WERI-Rb-1 (cell line): Measurements from ENCODE around the gene CCDC15.

Experiments
- DNase-seq: peaks from one replicate; pipeline ENCODE4 v3.0.0-alpha.2; 2020
- H3K27ac ChIP-seq: fragments of 250-450 bp; sonication (Bioruptor Pico); 2 replicates; pipeline ENCODE4 v1.5.1; 2020; ENCODE audit warnings: mild to moderate bottlenecking, moderate library complexity
- H3K27me3 ChIP-seq: fragments of 250-450 bp; sonication (Bioruptor Pico); 2 replicates; pipeline ENCODE4 v1.5.1; 2021; ENCODE audit warnings: mild to moderate bottlenecking, low read depth, moderate library complexity; ENCODE audit not compliant: insufficient read depth, severe bottlenecking
- H3K36me3 ChIP-seq: fragments of 250-450 bp; sonication (Bioruptor Pico); 2 replicates; pipeline ENCODE4 v1.5.1; 2020; ENCODE audit warnings: mild to moderate bottlenecking, moderate library complexity
- H3K4me3 ChIP-seq: 2 replicates; pipeline ENCODE4 v1.5.1; 2011; ENCODE audit warnings: low read depth, mild to moderate bottlenecking, control low read depth, low read length
- H3K9me3 ChIP-seq: fragments of 250-450 bp; sonication (Bioruptor Pico); 2 replicates; pipeline ENCODE4 v1.5.1; 2021; ENCODE audit warnings: mild to moderate bottlenecking, moderate library complexity; ENCODE audit not compliant: severe bottlenecking
- CTCF ChIP-seq: IDR thresholded peaks from 2 replicates; pipeline ENCODE4 v1.5.1; 2011; ENCODE audit warnings: low read depth, mild to moderate bottlenecking, control low read depth, inconsistent platforms, low read length

CCDC15 gene

GRCh38 chr11:124938206-124938765, 15.7 kb upstream of the CCDC15 start:
- Histone ChIP-seq H3K9me3 (no peaks in the 10 kb centered on the region), H3K27ac (no peak overlapping the region), H3K36me3 (no peaks in the 10 kb centered on the region), H3K27me3 (no peaks in the 10 kb centered on the region), H3K4me3 (no peak overlapping the region)
- no peak for DNase-seq
- no peak for TF ChIP-seq CTCF

- no peak for DNase-seq
- Histone ChIP-seq H3K9me3 (no peaks in the 10 kb centered on the region), H3K27me3 (no peaks in the 10 kb centered on the region), H3K36me3 (no peaks in the 10 kb centered on the region), H3K27ac (no peak overlapping the region), H3K4me3 (no peak overlapping the region)
- no peak for TF ChIP-seq CTCF
Measured at GRCh38 chr11:124938970-124939369, 15.0 kb upstream of the CCDC15 start.

- H3K9me3 ChIP-seq: no peaks in the 10 kb centered on the region
- H3K27me3 ChIP-seq: no peaks in the 10 kb centered on the region
- H3K4me3 ChIP-seq: no peak overlapping the region
- no peak for DNase-seq
- no peak for TF ChIP-seq CTCF
- no peaks in the 10 kb centered on the region for H3K36me3 ChIP-seq
- no peak overlapping the region for H3K27ac ChIP-seq
Measured at GRCh38 chr11:124941703-124942102, 12.3 kb upstream of the CCDC15 start.

GRCh38 chr11:124942466-124943253, 11.3 kb upstream of the CCDC15 start:
- Histone ChIP-seq H3K4me3 (no peak overlapping the region), H3K27me3 (no peaks in the 10 kb centered on the region), H3K27ac (no peak overlapping the region), H3K36me3 (no peaks in the 10 kb centered on the region), H3K9me3 (no peaks in the 10 kb centered on the region)
- TF ChIP-seq CTCF: no peak
- DNase-seq: no peak

- no peak overlapping the region for H3K4me3 ChIP-seq
Measured at GRCh38 chr11:124943254-124943616, 10.8 kb upstream of the CCDC15 start.

More at GRCh38 chr11:124943254-124943616, 10.8 kb upstream of the CCDC15 start:
- no peak for TF ChIP-seq CTCF
- Histone ChIP-seq H3K36me3 (no peaks in the 10 kb centered on the region), H3K27me3 (no peaks in the 10 kb centered on the region), H3K9me3 (no peaks in the 10 kb centered on the region), H3K27ac (no peak overlapping the region)
- DNase-seq: no peak
